B cell (primary cell): ENCODE data around the gene ZP1. TPM values are rescaled to one million over a fixed set of nuclear protein-coding genes. Genes with fewer than 3 reads are reported as not detected.

ENCODE experiments used
- ATAC-seq: fragments of 200-7000 bp; cut with Tn5 transposase; one replicate; pipeline ENCODE4 v1.10.0; 2021; ENCODE audit warnings: low read depth, mild to moderate bottlenecking, moderate number of reproducible peaks, moderate library complexity
- CTCF ChIA-PET: fragments of 350-600 bp; sonication (Branson Sonifier 250); formaldehyde crosslinking; loops from one replicate; lab custom pipeline; 2021; ENCODE audit warnings: antibody characterized with exemption, inconsistent platforms; lab: Charles Lee
- POLR2A ChIA-PET: fragments of 350-600 bp; sonication (Branson Sonifier 250); formaldehyde crosslinking; loops from one replicate; lab custom pipeline; 2021; ENCODE audit warnings: antibody characterized with exemption; lab: Charles Lee
- DNase-seq: peaks from one replicate; pipeline ENCODE4 v3.0.0; 2013
- H2AFZ ChIP-seq: 2 replicates; pipeline ENCODE4 v1.6.1; 2012; ENCODE audit warnings: mild to moderate bottlenecking, low read depth, low read length; ENCODE audit not compliant: insufficient read depth, poor library complexity, severe bottlenecking
- H3K27ac ChIP-seq, 2 donors: 1 replicate in 1 of 2; 2 replicates in 1 of 2; pipeline ENCODE4 v1.5.1; 2012 to 2013; ENCODE audit warnings: low read length in 2 of 2, mild to moderate bottlenecking in 2 of 2, moderate library complexity in 1 of 2
- H3K27me3 ChIP-seq, 4 experiments: fragments of 200-600 bp in 1 of 4; sonication (generic) in 1 of 4; replicated peaks in 1 of 4; 1 replicate in 2 of 4; 2 replicates in 2 of 4; pipeline versions ENCODE4 v1.6.1 to v1.7.0; 2013 to 2016; ENCODE audit warnings: low read length in 3 of 4, mild to moderate bottlenecking in 2 of 4, mixed read lengths in 1 of 4, moderate library complexity in 1 of 4; ENCODE audit not compliant: insufficient read depth in 4 of 4, control insufficient read depth in 3 of 4; ENCODE audit errors: control extremely low read depth in 1 of 4
- H3K36me3 ChIP-seq, 2 experiments: replicated peaks in 1 of 2; 1 replicate in 1 of 2; 2 replicates in 1 of 2; pipeline versions ENCODE4 v1.6.1 to v1.7.1; 2013; ENCODE audit warnings: low read length in 1 of 2; ENCODE audit not compliant: insufficient read depth in 2 of 2, control insufficient read depth in 1 of 2; ENCODE audit errors: control extremely low read depth in 1 of 2, extremely low read depth in 1 of 2
- H3K4me1 ChIP-seq, 2 donors: fragments of 200-600 bp in 1 of 2; sonication (generic) in 1 of 2; 1 replicate in 1 of 2; 2 replicates in 1 of 2; pipeline versions ENCODE4 v1.5.1 to v1.6.1; 2013 to 2017; ENCODE audit warnings: low read length in 2 of 2; ENCODE audit not compliant: control insufficient read depth in 2 of 2, insufficient read depth in 2 of 2
- H3K4me2 ChIP-seq: replicated peaks from 2 replicates; pipeline ENCODE3; 2012; ENCODE audit warnings: mild to moderate bottlenecking, low read depth, low read length; ENCODE audit not compliant: poor library complexity, severe bottlenecking
- H3K4me3 ChIP-seq, 5 experiments: fragments of 200-600 bp in 1 of 5; sonication (generic) in 1 of 5; 1 replicate in 3 of 5; 2 replicates in 2 of 5; pipeline versions ENCODE4 v1.5.1 to v1.7.0; 2011 to 2016; ENCODE audit warnings: low read length in 4 of 5, mild to moderate bottlenecking in 4 of 5, low read depth in 2 of 5, control low read depth in 1 of 5, moderate library complexity in 1 of 5; ENCODE audit not compliant: insufficient read depth in 1 of 5; ENCODE audit errors: control extremely low read depth in 1 of 5, extremely low read depth in 1 of 5
- H3K79me2 ChIP-seq: fragments of 200-600 bp; sonication (generic); one replicate; pipeline ENCODE4 v1.6.0; 2016; ENCODE audit warnings: low read length; ENCODE audit not compliant: control insufficient read depth, insufficient read depth
- H3K9ac ChIP-seq: fragments of 200-600 bp; sonication (generic); 2 replicates; pipeline ENCODE4 v1.6.1; 2017; ENCODE audit warnings: mild to moderate bottlenecking, low read length, moderate library complexity
- H3K9me3 ChIP-seq, 3 donors: one replicate each; pipeline versions ENCODE4 v1.6.1 to v1.7.1; 2013; ENCODE audit warnings: low read length in 2 of 3; ENCODE audit not compliant: control insufficient read depth in 2 of 3, insufficient read depth in 1 of 3; ENCODE audit errors: control extremely low read depth in 1 of 3
- H4K20me1 ChIP-seq: 2 replicates; pipeline ENCODE4 v1.6.0; 2012; ENCODE audit warnings: mild to moderate bottlenecking, low read length; ENCODE audit not compliant: insufficient read depth, control insufficient read depth, poor library complexity, severe bottlenecking
- H3K27ac Mint-ChIP-seq: one replicate; pipeline ENCODE4 v1.8.0; 2021; ENCODE audit warnings: mixed read lengths
- H3K27me3 Mint-ChIP-seq: one replicate; pipeline ENCODE4 v1.8.0; 2021; ENCODE audit warnings: mixed read lengths
- H3K4me1 Mint-ChIP-seq: one replicate; pipeline ENCODE4 v1.8.0; 2021; ENCODE audit warnings: mixed read lengths
- H3K4me3 Mint-ChIP-seq: one replicate; pipeline ENCODE4 v1.8.0; 2021; ENCODE audit warnings: mixed read lengths
- H3K9me3 Mint-ChIP-seq: one replicate; pipeline ENCODE4 v1.8.0; 2022; ENCODE audit warnings: mixed read lengths; ENCODE audit not compliant: insufficient read depth
- CTCF ChIP-seq: fragments of 200-600 bp; IDR thresholded peaks from one replicate; pipeline ENCODE4 v1.8.0; 2022; ENCODE audit warnings: antibody characterized with exemption, mild to moderate bottlenecking
- EZH2 ChIP-seq: IDR thresholded peaks from 2 replicates; pipeline ENCODE4 v1.6.1; 2012; ENCODE audit warnings: borderline replicate concordance, low read depth, mild to moderate bottlenecking, moderate library complexity, low read length; ENCODE audit not compliant: insufficient read depth, poor library complexity, severe bottlenecking
- WGBS: methylation state at CpG from one replicate; pipeline ENCODE4 v1.1.5; 2013; ENCODE audit warnings: missing lambda C conversion rate; ENCODE audit not compliant: insufficient coverage; 5-methylcytosine and 5-hydroxymethylcytosine counted together
- intact Hi-C: fragments of 100-400 bp; cut with micrococcal nuclease; formaldehyde crosslinking; loops from one replicate; pipeline ENCODE4 v1.10.0; 2022
- polyA plus RNA-seq: library from polyadenylated mRNA; depleted of rRNA; stranded (reverse); fragments of >200 nt; gene quantifications from 2 replicates; pipeline ENCODE4 v1.2.3, GENCODE V29; 2012
- total RNA-seq, 2 donors: library from RNA; stranded (reverse); fragments of 120-200 nt in 1 of 2; gene quantifications; 1 replicate in 1 of 2; 2 replicates in 1 of 2; pipeline versions ENCODE4 v1.2.3 to v1.2.4, GENCODE V29; 2013 to 2022

The ZP1 gene
- total and polyA plus RNA-seq, 2 donors (not counting 1 experiment from before 2014, with no cell fraction given), result 0.06 TPM; not detected in 1

GRCh38 chr11:60852982-60853950 is 14.1 kb upstream of the ZP1 start:
- no peaks in the 10 kb centered on the region for H3K9me3 ChIP-seq
- DNase-seq (no peak), ATAC-seq (no peak)
- H3K36me3 ChIP-seq, result peaks cover 0 to 37% of the 10 kb centered on the region in 2 experiments
- 96% methylated on average over 67 of the region's 68 CpGs for WGBS
- no peak overlapping the region for H3K27ac ChIP-seq
- H3K4me3 Mint-ChIP-seq, result no peak overlapping the region
- no peaks in the 10 kb centered on the region for H3K27me3 ChIP-seq
- H3K27ac Mint-ChIP-seq, result no peak overlapping the region
- no peak overlapping the region for H3K9ac ChIP-seq
- no peaks in the 10 kb centered on the region for H3K9me3 Mint-ChIP-seq
- TF ChIP-seq EZH2, result no peak
- TF ChIP-seq CTCF, result no peak
- peaks cover 1% of the 10 kb centered on the region for H3K4me1 Mint-ChIP-seq
- H2AFZ ChIP-seq, result no peak overlapping the region
- ChIA-PET POLR2A (no interaction called here), CTCF (no interaction called here)
- no peaks in the 10 kb centered on the region for H3K27me3 Mint-ChIP-seq
- no peaks in the 10 kb centered on the region for H4K20me1 ChIP-seq
- H3K79me2 ChIP-seq, result no peaks in the 10 kb centered on the region
- intact Hi-C loops, result no loop called here
- H3K4me1 ChIP-seq, result no peaks in the 10 kb centered on the region
- no peak overlapping the region for H3K4me3 ChIP-seq
- no peak overlapping the region for H3K4me2 ChIP-seq
